Measurements from ENCODE around the gene TBC1D4.

The TBC1D4 gene

DNA sequence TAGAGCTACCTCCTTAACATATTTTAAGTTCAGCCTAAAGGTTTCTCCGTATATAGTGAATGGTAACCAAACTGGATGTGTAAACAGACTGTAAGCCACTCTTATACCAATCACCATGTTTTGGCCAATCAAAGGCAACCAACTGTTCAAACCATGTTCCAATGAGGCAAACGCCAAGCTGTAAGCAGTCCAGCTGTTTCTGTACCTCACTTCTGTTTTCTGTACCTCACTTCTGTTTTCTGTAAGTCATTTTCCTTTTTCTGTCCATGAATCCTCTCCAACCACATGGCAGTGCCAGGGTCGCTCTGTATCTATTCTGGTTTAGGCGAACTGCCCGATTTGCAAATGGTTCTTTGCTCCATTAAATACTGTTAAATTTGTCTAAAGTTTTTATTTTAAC lies 31.3 kb upstream of the TBC1D4 start:
- in situ Hi-C loops (cut with HindIII; ENCODE audit: low sequenced_read_pairs): no loop called here
- TF ChIP-seq, protein P1, sequence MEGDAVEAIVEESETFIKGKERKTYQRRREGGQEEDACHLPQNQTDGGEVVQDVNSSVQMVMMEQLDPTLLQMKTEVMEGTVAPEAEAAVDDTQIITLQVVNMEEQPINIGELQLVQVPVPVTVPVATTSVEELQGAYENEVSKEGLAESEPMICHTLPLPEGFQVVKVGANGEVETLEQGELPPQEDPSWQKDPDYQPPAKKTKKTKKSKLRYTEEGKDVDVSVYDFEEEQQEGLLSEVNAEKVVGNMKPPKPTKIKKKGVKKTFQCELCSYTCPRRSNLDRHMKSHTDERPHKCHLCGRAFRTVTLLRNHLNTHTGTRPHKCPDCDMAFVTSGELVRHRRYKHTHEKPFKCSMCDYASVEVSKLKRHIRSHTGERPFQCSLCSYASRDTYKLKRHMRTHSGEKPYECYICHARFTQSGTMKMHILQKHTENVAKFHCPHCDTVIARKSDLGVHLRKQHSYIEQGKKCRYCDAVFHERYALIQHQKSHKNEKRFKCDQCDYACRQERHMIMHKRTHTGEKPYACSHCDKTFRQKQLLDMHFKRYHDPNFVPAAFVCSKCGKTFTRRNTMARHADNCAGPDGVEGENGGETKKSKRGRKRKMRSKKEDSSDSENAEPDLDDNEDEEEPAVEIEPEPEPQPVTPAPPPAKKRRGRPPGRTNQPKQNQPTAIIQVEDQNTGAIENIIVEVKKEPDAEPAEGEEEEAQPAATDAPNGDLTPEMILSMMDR (IDR thresholded peaks at IDR 0.05; ENCODE audit: low read depth, low read length, missing control alignments): no peak
- H3K4me3 ChIP-seq (ENCODE audit: low read depth, low read length): no peak overlapping the region
- DNase-seq (ENCODE audit: low read depth): no peak

DNA sequence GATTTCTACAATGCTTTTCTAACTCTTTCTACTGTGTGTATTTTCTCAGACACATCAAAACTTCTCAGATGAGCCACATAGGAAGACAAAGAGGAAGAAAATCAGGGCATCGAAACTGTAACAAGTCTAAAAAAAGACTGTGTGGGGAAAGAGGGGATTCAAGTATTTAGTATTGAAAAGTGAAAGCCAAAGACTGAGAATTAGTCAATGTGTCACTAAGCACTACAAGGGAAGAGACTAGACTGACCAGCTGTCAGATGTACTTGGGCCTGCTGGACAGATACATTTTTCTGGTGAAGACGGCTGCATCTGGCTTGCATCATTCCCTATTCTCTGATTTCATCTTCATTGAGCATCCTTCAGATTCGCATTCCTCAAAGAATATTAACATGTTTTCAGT lies 30.3 kb upstream of the TBC1D4 start:
- no peak for DNase-seq (ENCODE audit: low read depth)
- H3K4me3 ChIP-seq (ENCODE audit: low read depth, low read length): no peak overlapping the region
- TF ChIP-seq, protein P1 (IDR thresholded peaks at IDR 0.05; ENCODE audit: low read depth, low read length, missing control alignments): no peak
- in situ Hi-C loops (cut with HindIII; ENCODE audit: low sequenced_read_pairs): no loop called here

- TF ChIP-seq, protein P1 (IDR thresholded peaks at IDR 0.05; ENCODE audit: low read depth, low read length, missing control alignments): no peak
- no peak for DNase-seq (ENCODE audit: low read depth)
- no peak overlapping the region for H3K4me3 ChIP-seq (ENCODE audit: low read depth, low read length)
- in situ Hi-C loops (cut with HindIII; ENCODE audit: low sequenced_read_pairs): no loop called here
Measured at GRCh38 chr13:75511051-75511625, 29.2 kb upstream of the TBC1D4 start.

- in situ Hi-C loops (cut with HindIII; ENCODE audit: low sequenced_read_pairs): no loop called here
- TF ChIP-seq, protein P1 (IDR thresholded peaks at IDR 0.05; ENCODE audit: low read depth, low read length, missing control alignments): no peak
- H3K4me3 ChIP-seq (ENCODE audit: low read depth, low read length): no peak overlapping the region
- no peak for DNase-seq (ENCODE audit: low read depth)
Measured at GRCh38 chr13:75508002-75508548, 26.1 kb upstream of the TBC1D4 start.

GRCh38 chr13:75507027-75508001 lies 25.3 kb upstream of the TBC1D4 start:
- TF ChIP-seq, protein P1 (IDR thresholded peaks at IDR 0.05; ENCODE audit: low read depth, low read length, missing control alignments): no peak
- in situ Hi-C loops (cut with HindIII; ENCODE audit: low sequenced_read_pairs): no loop called here
- H3K4me3 ChIP-seq (ENCODE audit: low read depth, low read length): no peak overlapping the region
- DNase-seq (ENCODE audit: low read depth): no peak

GRCh38 chr13:75506018-75506417 lies 24.0 kb upstream of the TBC1D4 start:
- DNase-seq (ENCODE audit: low read depth): no peak
- H3K4me3 ChIP-seq (ENCODE audit: low read depth, low read length): no peak overlapping the region
- TF ChIP-seq, protein P1 (IDR thresholded peaks at IDR 0.05; ENCODE audit: low read depth, low read length, missing control alignments): no peak
- in situ Hi-C loops (cut with HindIII; ENCODE audit: low sequenced_read_pairs): no loop called here

Data from astrocyte of the cerebellum (primary cell).